GM21526 (cell line): Measurements from ENCODE around the gene SPNS1.

Source experiments
- ATAC-seq: cut with Tn5 transposase; IDR thresholded peaks from one replicate; pipeline ENCODE4 v1.9.1; 2021; ENCODE audit warnings: moderate library complexity; ENCODE audit not compliant: unreplicated experiment, low FRiP score

SPNS1 gene

GRCh38 chr16:29024278-29024677 lies 49.7 kb downstream of the SPNS1 start:
- no peak for ATAC-seq

DNA sequence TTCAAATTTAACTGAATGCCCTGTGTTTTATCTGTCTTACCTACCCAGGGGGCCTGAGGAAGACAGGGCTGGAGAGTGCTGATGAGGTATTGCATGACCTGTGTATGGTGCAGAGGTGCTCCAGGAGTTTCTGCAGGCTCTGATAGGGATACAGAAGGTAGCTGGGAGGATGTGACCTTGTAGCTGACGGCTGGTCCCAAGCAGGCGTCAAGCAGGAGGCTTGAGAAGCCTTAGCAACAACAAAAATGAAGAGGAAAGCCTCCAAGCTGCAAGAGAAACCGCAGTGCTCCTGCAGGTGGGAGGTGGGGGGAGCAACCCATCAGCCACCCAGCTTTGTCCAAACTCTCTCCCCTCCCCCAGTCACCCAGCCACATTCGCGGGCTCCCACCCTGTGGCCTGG lies 50.6 kb downstream of the SPNS1 start:
- no peak for ATAC-seq

DNA sequence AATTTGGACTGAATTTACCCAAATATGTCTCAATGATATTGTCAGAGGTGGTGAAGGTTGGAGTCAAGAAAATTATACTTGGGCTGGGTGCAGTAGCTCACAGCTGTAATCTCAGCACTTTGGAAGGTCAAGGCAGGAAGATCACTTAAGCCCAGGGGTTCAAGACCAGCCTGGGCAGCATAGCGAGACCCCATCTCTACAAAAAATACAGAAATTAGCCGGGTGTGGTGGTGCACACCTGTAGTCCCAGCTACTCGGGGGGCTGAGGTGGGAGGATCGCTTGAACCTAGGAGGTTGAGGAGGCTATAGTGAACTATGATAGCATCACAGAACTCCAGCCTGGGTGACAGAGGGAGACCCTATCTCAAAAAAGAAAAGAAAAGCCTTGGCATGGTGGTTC lies 51.2 kb downstream of the SPNS1 start:
- ATAC-seq, result no peak

DNA sequence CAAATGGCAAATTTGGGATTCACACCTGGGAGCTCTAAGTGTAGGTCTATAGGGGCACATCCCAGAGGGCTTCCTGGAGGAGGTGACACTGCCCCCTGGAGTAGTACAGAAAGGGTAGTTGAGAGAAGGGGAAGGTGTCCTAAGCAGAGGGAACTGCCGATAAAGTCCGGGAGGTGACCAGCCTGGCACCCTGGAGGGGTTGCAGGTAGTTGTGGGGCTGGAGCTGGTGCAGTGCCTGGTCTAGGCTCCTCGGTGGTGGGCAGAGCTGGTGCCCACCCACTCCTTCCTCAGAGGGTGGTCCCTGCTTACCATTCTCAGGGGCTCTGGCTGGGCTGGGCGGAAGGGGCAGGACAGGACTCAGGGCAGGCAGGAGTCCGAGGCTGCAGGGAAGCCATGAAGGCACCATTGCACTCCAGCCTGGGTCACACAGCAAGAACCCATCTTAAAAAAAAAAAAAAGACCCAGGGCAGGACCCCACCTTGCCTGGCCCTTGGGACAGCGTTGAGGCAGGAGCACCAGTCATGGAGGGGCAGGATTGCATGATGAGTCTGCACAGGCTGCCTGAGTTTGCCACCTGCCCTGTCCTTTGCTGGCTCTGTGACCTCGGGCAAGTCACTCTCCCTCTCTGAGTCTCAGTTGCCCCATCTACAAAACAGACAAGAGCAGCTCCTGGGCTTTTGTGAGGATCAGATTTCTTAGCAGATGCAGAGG lies 54.0 kb downstream of the SPNS1 start:
- no peak for ATAC-seq

DNA sequence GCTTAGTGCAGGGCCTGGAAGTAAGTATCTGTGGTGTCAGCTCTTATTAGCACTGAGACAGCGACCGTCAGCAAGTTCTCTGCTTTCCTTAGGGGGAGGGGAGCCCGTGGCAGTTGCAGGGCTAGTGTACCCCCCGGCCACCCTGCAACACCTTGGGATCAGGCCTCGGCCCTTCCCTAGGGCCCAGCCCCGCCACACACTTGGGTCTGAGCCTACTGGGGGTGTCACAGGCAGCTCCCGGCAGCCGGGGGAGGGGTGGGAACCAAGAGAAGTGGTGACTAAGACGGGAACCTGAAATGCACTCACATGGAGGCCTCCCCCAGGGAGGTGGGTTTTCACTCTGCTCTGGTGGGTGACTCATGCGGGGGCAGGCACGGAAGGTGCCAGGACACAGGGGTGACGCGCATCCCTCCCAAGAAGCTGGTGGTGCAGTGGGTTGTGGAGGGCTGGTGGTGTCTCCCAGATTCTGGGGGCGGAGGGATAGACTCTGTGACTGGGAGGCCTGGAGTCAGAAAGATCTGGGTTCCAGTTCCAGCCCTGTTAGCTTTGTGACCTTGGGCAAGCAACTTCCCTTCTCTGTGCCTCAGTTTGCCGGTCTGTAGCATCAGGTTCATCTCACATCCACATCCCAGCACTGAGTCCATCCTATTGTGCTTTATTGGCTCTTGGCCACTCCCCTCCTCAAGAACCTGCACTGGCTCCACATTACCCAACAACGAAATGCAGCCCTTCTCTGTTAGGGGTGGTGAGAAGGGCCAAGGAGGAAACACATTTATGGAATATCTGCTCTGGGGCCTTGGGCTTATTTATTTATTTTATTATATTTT lies 54.8 kb downstream of the SPNS1 start:
- no peak for ATAC-seq

GRCh38 chr16:29030086-29030840 lies 55.7 kb downstream of the SPNS1 start:
- ATAC-seq, result no peak
